Neuronal stem cell (in vitro differentiated cells): ENCODE measurements around the gene NSL1.

Source experiments
- DNase-seq: peaks from one replicate; pipeline ENCODE4 v3.0.0-alpha.2; 2013; ENCODE audit warnings: low spot score
- H2AFZ ChIP-seq: one replicate; pipeline ENCODE4 v1.6.1; 2013; ENCODE audit warnings: mild to moderate bottlenecking, low read length, inconsistent platforms
- H2AK5ac ChIP-seq: 2 replicates; pipeline ENCODE4 v1.6.1; 2013; ENCODE audit warnings: low read depth, mild to moderate bottlenecking, inconsistent platforms, low read length, moderate library complexity, mixed read lengths
- H2BK120ac ChIP-seq: 2 replicates; pipeline ENCODE4 v1.6.1; 2013; ENCODE audit warnings: low read depth, mild to moderate bottlenecking, inconsistent platforms, low read length, moderate library complexity, mixed read lengths
- H2BK12ac ChIP-seq: one replicate; pipeline ENCODE4 v1.6.1; 2013; ENCODE audit warnings: low read length, inconsistent platforms
- H2BK15ac ChIP-seq: 2 replicates; pipeline ENCODE4 v1.6.1; 2013; ENCODE audit warnings: mild to moderate bottlenecking, low read length, inconsistent platforms, mixed read lengths
- H2BK5ac ChIP-seq: one replicate; pipeline ENCODE4 v1.6.1; 2013; ENCODE audit warnings: inconsistent platforms, mild to moderate bottlenecking, low read length, moderate library complexity
- H3K14ac ChIP-seq: one replicate; pipeline ENCODE4 v1.6.1; 2013; ENCODE audit warnings: low read length, inconsistent platforms
- H3K18ac ChIP-seq: 2 replicates; pipeline ENCODE4 v1.6.1; 2013; ENCODE audit warnings: low read length, inconsistent platforms
- H3K23ac ChIP-seq: 2 replicates; pipeline ENCODE4 v1.6.1; 2013; ENCODE audit warnings: low read depth, mild to moderate bottlenecking, mixed read lengths, low read length, inconsistent platforms; ENCODE audit not compliant: poor library complexity
- H3K27ac ChIP-seq: replicated peaks from 3 replicates; pipeline ENCODE4 v1.5.1; 2013; ENCODE audit warnings: low read length, inconsistent platforms
- H3K27me3 ChIP-seq, 3 experiments: 2 replicates each; pipeline ENCODE4 v1.6.1; 2013; ENCODE audit warnings: low read length in 3 of 3, mild to moderate bottlenecking in 2 of 3, inconsistent platforms in 1 of 3, low read depth in 1 of 3, mixed read lengths in 1 of 3, moderate library complexity in 1 of 3; ENCODE audit not compliant: control insufficient read depth in 3 of 3, insufficient read depth in 3 of 3
- H3K36me3 ChIP-seq, 2 donors: replicated peaks in 1 of 2; 2 replicates each; pipeline ENCODE4 v1.6.1; 2013; ENCODE audit warnings: low read length in 2 of 2; ENCODE audit not compliant: control insufficient read depth in 2 of 2, insufficient read depth in 2 of 2
- H3K4ac ChIP-seq: 2 replicates; pipeline ENCODE4 v1.6.1; 2013; ENCODE audit warnings: inconsistent platforms, mild to moderate bottlenecking, low read length, moderate library complexity
- H3K4me1 ChIP-seq, 2 donors: 1 replicate in 1 of 2; 2 replicates in 1 of 2; pipeline ENCODE4 v1.6.1; 2013; ENCODE audit warnings: low read length in 2 of 2, low read depth in 1 of 2; ENCODE audit not compliant: control insufficient read depth in 2 of 2, insufficient read depth in 1 of 2
- H3K4me2 ChIP-seq: one replicate; pipeline ENCODE4 v1.6.1; 2013; ENCODE audit warnings: mild to moderate bottlenecking, low read length, inconsistent platforms; ENCODE audit not compliant: insufficient read depth, poor library complexity, severe bottlenecking
- H3K4me3 ChIP-seq, 2 donors: 2 replicates each; pipeline ENCODE4 v1.5.1; 2013; ENCODE audit warnings: low read length in 2 of 2, mild to moderate bottlenecking in 2 of 2, inconsistent platforms in 1 of 2, moderate library complexity in 1 of 2
- H3K79me1 ChIP-seq: one replicate; pipeline ENCODE4 v1.6.1; 2013; ENCODE audit warnings: low read depth, mild to moderate bottlenecking, inconsistent platforms, low read length, moderate library complexity
- H3K9ac ChIP-seq: one replicate; pipeline ENCODE4 v1.6.1; 2013; ENCODE audit warnings: mild to moderate bottlenecking, low read depth, low read length, inconsistent platforms; ENCODE audit not compliant: poor library complexity
- H3K9me3 ChIP-seq, 2 donors: replicated peaks in 1 of 2; 2 replicates each; pipeline versions ENCODE3 to v1.6.1; 2013; ENCODE audit warnings: low read length in 2 of 2, mild to moderate bottlenecking in 2 of 2, inconsistent platforms in 1 of 2, low read depth in 1 of 2, mixed read lengths in 1 of 2, moderate library complexity in 1 of 2; ENCODE audit not compliant: control insufficient read depth in 2 of 2, insufficient read depth in 1 of 2
- H4K8ac ChIP-seq: one replicate; pipeline ENCODE4 v1.6.1; 2013; ENCODE audit warnings: low read depth, mild to moderate bottlenecking, inconsistent platforms, low read length, moderate library complexity
- H4K91ac ChIP-seq: one replicate; pipeline ENCODE4 v1.6.1; 2013; ENCODE audit warnings: low read length, low read depth, mild to moderate bottlenecking, inconsistent platforms; ENCODE audit not compliant: poor library complexity
- WGBS, 2 donors: extraction: QIAGEN DNeasy Blood & Tissue Kit; methylation state at CpG; one replicate each; pipeline ENCODE4 v1.1.7; 2013; ENCODE audit warnings: missing lambda C conversion rate in 2 of 2, mixed read lengths in 1 of 2; ENCODE audit not compliant: insufficient read length in 2 of 2, insufficient replicate concordance in 1 of 2; ENCODE audit errors: extremely low coverage in 2 of 2; 5-methylcytosine and 5-hydroxymethylcytosine counted together

NSL1 gene

GRCh38 chr1:212699625-212700222 is 91.9 kb downstream of the NSL1 start, which contains the start of gene BATF3:
BATF3 (minus strand) TSS chr1:212699840; CDS start chr1:212699762, 78 bp downstream.
- H2AFZ ChIP-seq = peak within 1 kb of the TSS; percentile 90
- H3K9me3 ChIP-seq = no peaks in the 10 kb centered on the region
- no peak within 1 kb of the TSS for H3K27ac ChIP-seq
- H3K14ac ChIP-seq = no peak within 1 kb of the TSS
- no peaks in the 10 kb centered on the region for H3K79me1 ChIP-seq
- peak within 1 kb of the TSS; percentile 72 for H2BK120ac ChIP-seq
- H2BK5ac ChIP-seq = no peak within 1 kb of the TSS
- H3K4me1 ChIP-seq = peaks cover 2 to 9% of the 10 kb centered on the region in 2 donors
- DNase-seq = no peak
- peak within 1 kb of the TSS; percentile 82 for H3K23ac ChIP-seq
- no CpG with 5 or more reads among the region's 79 CpGs for WGBS, 2 donors
- no peak within 1 kb of the TSS for H2BK12ac ChIP-seq
- H3K27me3 ChIP-seq = peaks cover 10 to 67% (median 40%) of the 10 kb centered on the region in 3 experiments
- H3K4me2 ChIP-seq = peak within 1 kb of the TSS; percentile 95
- peak within 1 kb of the TSS; percentile 86 for H3K18ac ChIP-seq
- no peaks in the 10 kb centered on the region for H3K36me3 ChIP-seq
- H2AK5ac ChIP-seq = peak within 1 kb of the TSS; percentile 54
- H2BK15ac ChIP-seq = peak within 1 kb of the TSS; percentile 24
- no peak within 1 kb of the TSS for H3K4ac ChIP-seq
- peak within 1 kb of the TSS; percentile 43 to 78 for H3K4me3 ChIP-seq
- no peak within 1 kb of the TSS for H4K91ac ChIP-seq
- H3K9ac ChIP-seq = peak within 1 kb of the TSS; percentile 78
- H4K8ac ChIP-seq = no peak within 1 kb of the TSS

- WGBS, 2 donors = no CpG with 5 or more reads among the region's 42 CpGs
- Histone ChIP-seq H3K9me3 (no peaks in the 10 kb centered on the region), H3K18ac (peak overlapping the region; percentile 86), H3K4me2 (peak overlapping the region; percentile 95), H4K8ac (no peak overlapping the region), H3K4me1 (peaks cover 5 to 11% of the 10 kb centered on the region in 2 donors), H3K23ac (peak overlapping the region; percentile 82), H2BK15ac (peak overlapping the region; percentile 24), H3K14ac (no peak overlapping the region), H3K36me3 (no peaks in the 10 kb centered on the region), H3K4me3 (peak overlapping the region; percentile 43 to 76), H3K27me3 (peaks cover 10 to 67% (median 40%) of the 10 kb centered on the region in 3 experiments), H2BK120ac (peak overlapping the region; percentile 72), H3K27ac (no peak overlapping the region), H3K9ac (peak overlapping the region; percentile 78), H3K4ac (no peak overlapping the region), H2BK5ac (no peak overlapping the region), H3K79me1 (no peaks in the 10 kb centered on the region), H4K91ac (no peak overlapping the region), H2AK5ac (peak overlapping the region; percentile 24), H2BK12ac (no peak overlapping the region), H2AFZ (peak overlapping the region; percentile 90)
- DNase-seq = no peak
These were observed 92.4 kb downstream of the NSL1 start for GRCh38 chr1:212699104-212699624.

GRCh38 chr1:212698467-212699103 is 93.0 kb downstream of the NSL1 start:
- Histone ChIP-seq H2AK5ac (peak overlapping the region; percentile 24), H3K23ac (no peak overlapping the region), H2BK15ac (peak overlapping the region; percentile 24), H3K18ac (peak overlapping the region; percentile 53), H2BK5ac (no peak overlapping the region), H4K8ac (no peak overlapping the region), H2BK120ac (no peak overlapping the region), H3K9ac (no peak overlapping the region), H2AFZ (peak overlapping the region; percentile 90), H3K27ac (no peak overlapping the region), H3K36me3 (no peaks in the 10 kb centered on the region), H3K27me3 (peaks cover 10 to 66% (median 40%) of the 10 kb centered on the region in 3 experiments), H3K79me1 (no peaks in the 10 kb centered on the region), H2BK12ac (no peak overlapping the region), H3K14ac (no peak overlapping the region), H3K4me2 (peak overlapping the region; percentile 95), H4K91ac (no peak overlapping the region), H3K4me3 (peak overlapping the region in 1 of 2 donors; percentile 43), H3K4ac (no peak overlapping the region), H3K4me1 (peaks cover 5 to 11% of the 10 kb centered on the region in 2 donors), H3K9me3 (no peaks in the 10 kb centered on the region)
- DNase-seq = no peak
- no CpG with 5 or more reads among the region's 12 CpGs for WGBS, 2 donors

- no peak overlapping the region for H3K4me2 ChIP-seq
- no peak overlapping the region for H2BK120ac ChIP-seq
- no peak overlapping the region for H3K27ac ChIP-seq
- no CpG with 5 or more reads among the region's 13 CpGs for WGBS, 2 donors
- H2AFZ ChIP-seq = no peak overlapping the region
- no peaks in the 10 kb centered on the region for H3K79me1 ChIP-seq
- no peak overlapping the region for H3K9ac ChIP-seq
- H3K4me3 ChIP-seq = no peak overlapping the region
- H3K23ac ChIP-seq = no peak overlapping the region
- H3K36me3 ChIP-seq = no peaks in the 10 kb centered on the region
- H3K4me1 ChIP-seq = peaks cover 5 to 11% of the 10 kb centered on the region in 2 donors
- no peak overlapping the region for H3K14ac ChIP-seq
- no peak overlapping the region for H3K4ac ChIP-seq
- no peak overlapping the region for H4K91ac ChIP-seq
- H3K27me3 ChIP-seq = peaks cover 10 to 51% (median 40%) of the 10 kb centered on the region in 3 experiments
- no peak overlapping the region for H2BK5ac ChIP-seq
- no peak overlapping the region for H2BK15ac ChIP-seq
- DNase-seq = no peak
- no peak overlapping the region for H2BK12ac ChIP-seq
- H4K8ac ChIP-seq = no peak overlapping the region
- no peak overlapping the region for H2AK5ac ChIP-seq
- no peaks in the 10 kb centered on the region for H3K9me3 ChIP-seq
- no peak overlapping the region for H3K18ac ChIP-seq
These were observed 94.8 kb downstream of the NSL1 start for GRCh38 chr1:212696721-212697331.
